8988T (cell line): ENCODE data around the gene YAP1.
A peak's percentile ranks its signal among the peaks of the same experiment; 100 is the strongest.

Experiments used
- DNase-seq: peaks from one replicate; pipeline ENCODE4 v3.0.0; 2011

The YAP1 gene

GRCh38 chr11:102109896-102110760 is at the start of gene YAP1:
YAP1 (plus strand) TSS chr11:102110447; CDS start chr11:102110849, 402 bp downstream.
- peak; percentile 57 for DNase-seq

GRCh38 chr11:102061276-102061675 is 49.0 kb upstream of the YAP1 start:
- no peak for DNase-seq

GRCh38 chr11:102062106-102062505 is 48.1 kb upstream of the YAP1 start:
- no peak for DNase-seq

- no peak for DNase-seq
Measured at GRCh38 chr11:102064316-102064715, 45.9 kb upstream of the YAP1 start.

GRCh38 chr11:102070766-102071165 is 39.5 kb upstream of the YAP1 start:
- no peak for DNase-seq

GRCh38 chr11:102071497-102072472 is 38.5 kb upstream of the YAP1 start:
- no peak for DNase-seq

GRCh38 chr11:102073253-102073652 is 37.0 kb upstream of the YAP1 start:
- no peak for DNase-seq

GRCh38 chr11:102079625-102080024 is 30.6 kb upstream of the YAP1 start:
- DNase-seq = no peak

- no peak for DNase-seq
Measured at GRCh38 chr11:102081313-102081712, 28.9 kb upstream of the YAP1 start.

- DNase-seq = no peak
Measured at GRCh38 chr11:102085864-102086551, 24.2 kb upstream of the YAP1 start.

GRCh38 chr11:102097186-102097585 is 13.1 kb upstream of the YAP1 start:
- no peak for DNase-seq

GRCh38 chr11:102099755-102100154 is 10.5 kb upstream of the YAP1 start:
- DNase-seq = no peak

GRCh38 chr11:102108734-102109440 is 1.4 kb upstream of the YAP1 start:
- no peak for DNase-seq

- DNase-seq = no peak
Measured at GRCh38 chr11:102110761-102111010, 439 bp downstream of the YAP1 start.

GRCh38 chr11:102111011-102111786 is 952 bp downstream of the YAP1 start:
- peak; percentile 79 for DNase-seq

- DNase-seq = no peak
Measured at GRCh38 chr11:102111787-102112508, 1.7 kb downstream of the YAP1 start.

GRCh38 chr11:102112509-102112821 is 2.2 kb downstream of the YAP1 start:
- no peak for DNase-seq

- no peak for DNase-seq
Measured at GRCh38 chr11:102114032-102114431, 3.8 kb downstream of the YAP1 start.

- DNase-seq = no peak
Measured at GRCh38 chr11:102115557-102115956, 5.3 kb downstream of the YAP1 start.

GRCh38 chr11:102116453-102117205 is 6.4 kb downstream of the YAP1 start:
- DNase-seq = no peak
